Sigmoid colon (tissue), 4 donors: ENCODE data around the gene PGS1.

ENCODE experiments used
- CTCF ChIP-seq, 4 experiments: fragments of 450-650 bp in 3 of 4; fragments of 200-600 bp in 1 of 4; IDR thresholded peaks; one replicate each; pipeline ENCODE4 v1.5.1; 2016 to 2019; ENCODE audit warnings: antibody characterized with exemption in 4 of 4, mild to moderate bottlenecking in 3 of 4, moderate library complexity in 2 of 4
- EP300 ChIP-seq, 4 donors: sonication (generic); formaldehyde crosslinking; IDR thresholded peaks; one replicate each; pipeline ENCODE4 v1.6.1; 2017; ENCODE audit warnings: antibody characterized with exemption in 4 of 4
- POLR2A ChIP-seq, 2 donors: fragments of 450-650 bp; IDR thresholded peaks; one replicate each; pipeline ENCODE4 v1.6.1; 2016; ENCODE audit warnings: antibody characterized with exemption in 2 of 2, mild to moderate bottlenecking in 2 of 2, moderate library complexity in 2 of 2
- POLR2AphosphoS5 ChIP-seq, 4 donors: sonication (generic); formaldehyde crosslinking; IDR thresholded peaks; one replicate each; pipeline ENCODE4 v1.6.1; 2017; ENCODE audit warnings: antibody characterized with exemption in 4 of 4

GRCh38 chr17:78397681-78398101 lies 19.2 kb downstream of the PGS1 start:
- TF ChIP-seq POLR2AphosphoS5 (IDR thresholded peaks at IDR 0.05) = no peak
- TF ChIP-seq CTCF (IDR thresholded peaks at IDR 0.05) = no peak
- TF ChIP-seq POLR2A (IDR thresholded peaks at IDR 0.05) = no peak
- no peak for TF ChIP-seq EP300 (IDR thresholded peaks at IDR 0.05)
